Mesenchymal stem cell (in vitro differentiated cells and primary cell): ENCODE results near the gene RBFOX1.

ENCODE experiments used
- DNase-seq: peaks from one replicate; pipeline ENCODE4 v3.0.0-alpha.2; 2013
- H2AFZ ChIP-seq: one replicate; pipeline ENCODE4 v1.6.1; 2013; ENCODE audit warnings: low read depth, mild to moderate bottlenecking, control low read depth, inconsistent platforms, low read length, moderate library complexity
- H2AK5ac ChIP-seq: 2 replicates; pipeline ENCODE4 v1.6.1; 2013; ENCODE audit warnings: low read length, moderate library complexity, mild to moderate bottlenecking, inconsistent platforms; ENCODE audit not compliant: severe bottlenecking
- H2BK120ac ChIP-seq: one replicate; pipeline ENCODE4 v1.6.1; 2013; ENCODE audit warnings: low read depth, mild to moderate bottlenecking, inconsistent platforms, low read length, moderate library complexity
- H2BK12ac ChIP-seq, 2 experiments: one replicate each; pipeline ENCODE4 v1.6.1; 2013; ENCODE audit warnings: inconsistent platforms in 2 of 2, low read length in 2 of 2, mild to moderate bottlenecking in 2 of 2, moderate library complexity in 2 of 2, control low read depth in 1 of 2
- H2BK15ac ChIP-seq: one replicate; pipeline ENCODE4 v1.6.1; 2013; ENCODE audit warnings: mild to moderate bottlenecking, low read depth, inconsistent platforms; ENCODE audit not compliant: poor library complexity, severe bottlenecking
- H2BK5ac ChIP-seq: 2 replicates; pipeline ENCODE4 v1.6.1; 2013; ENCODE audit warnings: low read depth, mild to moderate bottlenecking, low read length, control low read depth, inconsistent platforms; ENCODE audit not compliant: poor library complexity, severe bottlenecking
- H3K14ac ChIP-seq, 2 experiments: one replicate each; pipeline ENCODE4 v1.6.1; 2013; ENCODE audit warnings: inconsistent platforms in 2 of 2, low read length in 2 of 2, control low read depth in 1 of 2, mild to moderate bottlenecking in 1 of 2, moderate library complexity in 1 of 2
- H3K18ac ChIP-seq, 2 experiments: one replicate each; pipeline ENCODE4 v1.6.1; 2013; ENCODE audit warnings: inconsistent platforms in 2 of 2, low read length in 2 of 2, control low read depth in 1 of 2, low read depth in 1 of 2, mild to moderate bottlenecking in 1 of 2
- H3K23ac ChIP-seq, 2 experiments: one replicate each; pipeline ENCODE4 v1.6.1; 2013; ENCODE audit warnings: inconsistent platforms in 2 of 2, low read length in 2 of 2, mild to moderate bottlenecking in 2 of 2, moderate library complexity in 2 of 2, control low read depth in 1 of 2
- H3K27ac ChIP-seq: 2 replicates; pipeline ENCODE4 v1.5.1; 2013; ENCODE audit warnings: mild to moderate bottlenecking, moderate library complexity, low read length, control low read depth, inconsistent platforms; ENCODE audit not compliant: poor library complexity, severe bottlenecking
- H3K27me3 ChIP-seq, 2 experiments: 2 replicates each; pipeline versions ENCODE4 v1.6.1 to v1.7.0; 2013; ENCODE audit warnings: low read length in 2 of 2, mild to moderate bottlenecking in 2 of 2, moderate library complexity in 2 of 2, control low read depth in 1 of 2, inconsistent platforms in 1 of 2; ENCODE audit not compliant: control insufficient read depth in 1 of 2, insufficient read depth in 1 of 2
- H3K36me3 ChIP-seq, 2 experiments: 2 replicates each; pipeline versions ENCODE4 v1.6.1 to v1.7.0; 2013; ENCODE audit warnings: low read length in 2 of 2, control low read depth in 1 of 2, inconsistent platforms in 1 of 2, low read depth in 1 of 2, mild to moderate bottlenecking in 1 of 2; ENCODE audit not compliant: insufficient read depth in 2 of 2, control insufficient read depth in 1 of 2
- H3K4ac ChIP-seq, 2 experiments: one replicate each; pipeline ENCODE4 v1.6.1; 2013; ENCODE audit warnings: inconsistent platforms in 2 of 2, low read length in 2 of 2, mild to moderate bottlenecking in 2 of 2, moderate library complexity in 2 of 2, control low read depth in 1 of 2, low read depth in 1 of 2
- H3K4me1 ChIP-seq: 2 replicates; pipeline ENCODE4 v1.6.1; 2013; ENCODE audit warnings: low read depth, low read length, control low read depth; ENCODE audit not compliant: control insufficient read depth, insufficient read depth
- H3K4me2 ChIP-seq: 2 replicates; pipeline ENCODE4 v1.6.1; 2013; ENCODE audit warnings: low read length, mild to moderate bottlenecking, inconsistent platforms; ENCODE audit not compliant: poor library complexity, severe bottlenecking
- H3K4me3 ChIP-seq, 2 experiments: 2 replicates each; pipeline versions ENCODE4 v1.5.1 to v1.7.0; 2013; ENCODE audit warnings: low read length in 2 of 2, mild to moderate bottlenecking in 2 of 2, control low read depth in 1 of 2, low read depth in 1 of 2; ENCODE audit not compliant: insufficient read depth in 1 of 2
- H3K79me1 ChIP-seq: replicated peaks from 2 replicates; pipeline ENCODE4 v1.6.1; 2013; ENCODE audit warnings: mild to moderate bottlenecking, control low read depth, low read length, inconsistent platforms; ENCODE audit not compliant: poor library complexity, severe bottlenecking
- H3K9ac ChIP-seq: 2 replicates; pipeline ENCODE4 v1.7.0; 2013; ENCODE audit warnings: mild to moderate bottlenecking, low read length, moderate library complexity
- H3K9me3 ChIP-seq: 2 replicates; pipeline ENCODE4 v1.7.0; 2013; ENCODE audit warnings: mild to moderate bottlenecking, low read length; ENCODE audit not compliant: control insufficient read depth
- H4K8ac ChIP-seq: one replicate; pipeline ENCODE4 v1.6.1; 2013; ENCODE audit warnings: inconsistent platforms, mild to moderate bottlenecking, low read length, moderate library complexity
- H4K91ac ChIP-seq: one replicate; pipeline ENCODE4 v1.6.1; 2013; ENCODE audit warnings: mild to moderate bottlenecking, low read length, inconsistent platforms
- WGBS: methylation state at CpG from one replicate; pipeline ENCODE4 v1.1.7; 2013; ENCODE audit warnings: mixed read lengths; 5-methylcytosine and 5-hydroxymethylcytosine counted together

Gene RBFOX1

DNA sequence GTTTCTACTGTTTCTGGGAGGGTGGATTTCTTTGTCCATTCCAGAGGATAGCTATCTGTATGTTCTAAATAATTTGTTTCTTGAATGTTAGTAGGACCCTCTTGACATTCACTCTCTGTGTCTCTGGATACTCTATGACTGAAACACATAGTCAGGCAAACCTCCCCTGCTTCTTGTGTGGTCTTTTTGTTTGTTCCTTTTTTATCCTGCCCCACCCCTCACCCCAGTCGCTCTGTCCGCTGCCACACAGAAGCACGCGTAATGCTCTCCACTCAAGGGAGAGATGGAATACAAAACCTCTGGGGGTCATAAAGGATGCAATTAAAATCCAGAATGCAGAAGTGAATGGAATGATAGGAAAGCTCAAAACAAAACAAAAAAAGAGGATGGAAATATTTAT, 253.1 kb downstream of the RBFOX1 start:
- no peak overlapping the region for H4K8ac ChIP-seq

DNA sequence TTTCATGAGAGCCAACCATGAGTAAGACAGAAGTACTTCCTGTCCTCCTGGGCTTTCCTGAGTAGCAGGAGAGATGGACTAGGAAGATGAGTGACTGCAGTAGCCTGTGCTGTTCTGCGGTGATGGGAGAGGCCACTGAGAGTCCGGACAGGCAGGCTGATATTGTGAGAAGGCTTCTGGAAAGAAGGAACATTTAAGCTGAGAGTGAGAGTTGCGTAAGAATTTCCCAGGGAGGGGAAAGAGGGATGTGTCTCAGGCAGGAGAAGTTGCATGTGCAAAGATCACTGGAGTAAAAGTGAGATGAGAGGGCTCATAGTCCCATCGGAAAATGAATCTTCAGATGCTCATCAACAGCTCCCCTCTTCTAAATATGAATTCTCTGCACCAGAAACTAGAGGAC, 258.3 kb downstream of the RBFOX1 start:
- Histone ChIP-seq H2BK120ac (no peak overlapping the region), H3K9me3 (no peaks in the 10 kb centered on the region), H3K23ac (no peak overlapping the region), H3K18ac (no peak overlapping the region), H2AK5ac (no peak overlapping the region), H3K36me3 (no peaks in the 10 kb centered on the region), H3K27ac (no peak overlapping the region), H4K8ac (no peak overlapping the region), H4K91ac (no peak overlapping the region), H3K4me1 (no peaks in the 10 kb centered on the region), H3K4ac (no peak overlapping the region), H2BK12ac (no peak overlapping the region), H3K14ac (no peak overlapping the region), H3K4me3 (no peak overlapping the region), H2AFZ (no peak overlapping the region), H2BK5ac (no peak overlapping the region), H3K4me2 (no peak overlapping the region), H2BK15ac (no peak overlapping the region), H3K27me3 (no peaks in the 10 kb centered on the region), H3K79me1 (no peaks in the 10 kb centered on the region), H3K9ac (no peak overlapping the region)
- no peak for DNase-seq
- WGBS: 63% methylated on average over 2 of the region's 4 CpGs

More for the DNA sequence above, 253.1 kb downstream of the RBFOX1 start:
- Histone ChIP-seq H2BK120ac (no peak overlapping the region), H3K36me3 (no peaks in the 10 kb centered on the region), H3K4me3 (no peak overlapping the region), H3K18ac (no peak overlapping the region), H4K91ac (no peak overlapping the region), H3K27ac (no peak overlapping the region), H3K14ac (no peak overlapping the region), H2AK5ac (no peak overlapping the region), H3K9ac (no peak overlapping the region), H2BK12ac (no peak overlapping the region), H2AFZ (no peak overlapping the region), H3K27me3 (no peaks in the 10 kb centered on the region), H2BK15ac (no peak overlapping the region), H3K4ac (no peak overlapping the region), H3K23ac (no peak overlapping the region), H3K4me1 (no peaks in the 10 kb centered on the region), H2BK5ac (no peak overlapping the region), H3K79me1 (no peaks in the 10 kb centered on the region), H3K9me3 (peaks cover 15% of the 10 kb centered on the region), H3K4me2 (no peak overlapping the region)
- DNase-seq: no peak
- WGBS: 100% methylated on average over 1 of the region's 4 CpGs

DNA sequence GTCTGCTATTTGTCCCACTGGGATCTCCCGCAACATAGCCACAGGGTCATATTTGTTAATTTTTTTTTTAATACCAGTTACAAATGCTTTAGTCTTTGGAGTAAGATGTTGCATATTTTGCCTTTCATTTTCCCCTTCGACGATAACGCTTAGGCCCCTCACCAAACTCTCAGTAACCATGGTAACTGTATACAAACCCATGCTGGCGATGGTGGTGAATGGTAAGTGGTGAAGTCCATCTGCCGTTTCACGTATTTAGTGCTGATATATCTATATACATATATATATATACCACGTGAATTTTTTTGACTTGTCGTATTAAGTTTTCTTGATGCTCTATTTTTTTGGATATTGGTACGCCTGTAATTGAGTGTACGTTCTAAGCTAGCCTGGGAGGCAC, 263.7 kb downstream of the RBFOX1 start:
- Histone ChIP-seq H3K23ac (no peak overlapping the region), H3K14ac (no peak overlapping the region), H2AFZ (no peak overlapping the region), H2AK5ac (no peak overlapping the region), H4K8ac (no peak overlapping the region), H4K91ac (no peak overlapping the region), H2BK12ac (no peak overlapping the region), H2BK5ac (no peak overlapping the region), H3K18ac (no peak overlapping the region), H2BK120ac (no peak overlapping the region), H3K79me1 (no peaks in the 10 kb centered on the region), H3K9me3 (peaks cover 3% of the 10 kb centered on the region), H3K36me3 (no peaks in the 10 kb centered on the region), H3K27me3 (no peaks in the 10 kb centered on the region), H3K9ac (no peak overlapping the region), H3K4me3 (no peak overlapping the region), H3K4me2 (no peak overlapping the region), H3K4me1 (no peaks in the 10 kb centered on the region), H3K4ac (no peak overlapping the region), H3K27ac (no peak overlapping the region), H2BK15ac (no peak overlapping the region)
- DNase-seq: no peak
- whole genome bisulfite sequencing: 90% methylated on average over 5 of the region's 11 CpGs

DNA sequence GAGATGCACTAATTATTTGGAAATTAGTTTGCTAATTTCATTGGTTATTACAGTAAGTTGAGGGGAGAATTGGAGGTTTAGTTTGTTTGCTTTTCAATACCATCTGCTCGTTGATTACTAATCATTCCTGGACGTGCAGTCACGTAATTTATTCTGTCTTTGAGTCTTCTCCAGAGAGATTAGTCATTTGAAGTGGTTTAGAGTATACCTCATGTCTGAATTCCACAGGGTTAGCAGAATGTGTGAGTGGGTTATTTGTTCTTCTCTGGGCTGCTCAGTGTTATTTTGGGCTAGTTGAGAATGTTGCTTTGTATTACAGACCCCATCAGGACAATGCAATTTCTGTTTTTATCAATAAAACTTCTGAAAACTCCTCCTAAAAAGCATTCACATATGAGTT, 265.0 kb downstream of the RBFOX1 start:
- Histone ChIP-seq H2BK15ac (no peak overlapping the region), H3K23ac (no peak overlapping the region), H3K18ac (no peak overlapping the region), H4K8ac (no peak overlapping the region), H2AK5ac (no peak overlapping the region), H4K91ac (no peak overlapping the region), H3K4me3 (no peak overlapping the region), H3K9me3 (peaks cover 7% of the 10 kb centered on the region), H3K79me1 (no peaks in the 10 kb centered on the region), H3K4me1 (no peaks in the 10 kb centered on the region), H2BK12ac (no peak overlapping the region), H3K9ac (no peak overlapping the region), H3K27ac (no peak overlapping the region), H3K14ac (no peak overlapping the region), H3K4me2 (no peak overlapping the region), H3K36me3 (no peaks in the 10 kb centered on the region), H2BK120ac (no peak overlapping the region), H3K27me3 (no peaks in the 10 kb centered on the region), H2BK5ac (no peak overlapping the region), H2AFZ (no peak overlapping the region), H3K4ac (no peak overlapping the region)
- no peak for DNase-seq
- WGBS: 33% methylated on average over 3 of the region's 3 CpGs
